ENCODE measurements around the gene FERMT1. TPM values are rescaled to one million over a fixed set of nuclear protein-coding genes. Genes with fewer than 3 reads are reported as not detected.

FERMT1 gene
- total RNA-seq, 1 donor from 2014 or later, result 1.3 TPM

DNA sequence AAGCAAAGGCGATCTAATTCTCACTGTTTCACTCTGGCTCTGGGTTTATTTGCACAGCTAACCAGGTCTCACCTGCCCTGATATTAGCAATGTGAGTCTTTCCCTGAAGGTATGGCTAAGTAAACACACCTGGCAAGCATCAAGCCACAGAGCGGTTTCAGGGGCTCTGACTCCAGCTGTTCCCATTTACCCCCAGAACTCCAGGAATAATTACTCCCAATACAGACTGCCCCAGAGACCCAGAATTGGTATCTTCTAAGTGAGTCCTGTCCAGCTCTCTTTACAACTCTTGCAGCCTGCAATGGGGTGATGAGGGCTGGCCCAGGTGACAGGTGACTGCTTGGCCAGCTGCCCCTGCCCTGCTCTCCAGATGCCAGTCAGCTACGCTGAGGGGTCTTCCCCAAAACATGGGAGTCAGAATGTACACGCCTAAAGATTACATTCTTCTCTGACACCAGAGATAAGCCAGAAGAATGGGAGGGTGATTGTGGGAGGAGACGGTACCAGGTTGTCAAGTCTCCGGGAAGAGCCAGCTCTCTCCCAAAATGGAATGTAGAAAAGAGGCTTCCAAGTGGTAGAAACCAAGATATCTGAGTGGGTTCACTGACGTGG lies 64.0 kb downstream of the FERMT1 start:
- Mint-ChIP-seq H3K4me1 (no peaks in the 10 kb centered on the region), H3K36me3 (no peaks in the 10 kb centered on the region), H3K9me3 (no peaks in the 10 kb centered on the region), H3K27ac (no peak overlapping the region), H3K27me3 (ENCODE audit: insufficient read depth, low read depth) (peaks cover 14% of the 10 kb centered on the region), H3K4me3 (no peak overlapping the region)
- H4K20me1 ChIP-seq (ENCODE audit: low read depth), result no peaks in the 10 kb centered on the region
- TF ChIP-seq EZH2phosphoT487 (IDR thresholded peaks at IDR 0.05) (no peak), EZH2 (IDR thresholded peaks at IDR 0.05) (no peak)
- TF ChIP-seq, protein P1, sequence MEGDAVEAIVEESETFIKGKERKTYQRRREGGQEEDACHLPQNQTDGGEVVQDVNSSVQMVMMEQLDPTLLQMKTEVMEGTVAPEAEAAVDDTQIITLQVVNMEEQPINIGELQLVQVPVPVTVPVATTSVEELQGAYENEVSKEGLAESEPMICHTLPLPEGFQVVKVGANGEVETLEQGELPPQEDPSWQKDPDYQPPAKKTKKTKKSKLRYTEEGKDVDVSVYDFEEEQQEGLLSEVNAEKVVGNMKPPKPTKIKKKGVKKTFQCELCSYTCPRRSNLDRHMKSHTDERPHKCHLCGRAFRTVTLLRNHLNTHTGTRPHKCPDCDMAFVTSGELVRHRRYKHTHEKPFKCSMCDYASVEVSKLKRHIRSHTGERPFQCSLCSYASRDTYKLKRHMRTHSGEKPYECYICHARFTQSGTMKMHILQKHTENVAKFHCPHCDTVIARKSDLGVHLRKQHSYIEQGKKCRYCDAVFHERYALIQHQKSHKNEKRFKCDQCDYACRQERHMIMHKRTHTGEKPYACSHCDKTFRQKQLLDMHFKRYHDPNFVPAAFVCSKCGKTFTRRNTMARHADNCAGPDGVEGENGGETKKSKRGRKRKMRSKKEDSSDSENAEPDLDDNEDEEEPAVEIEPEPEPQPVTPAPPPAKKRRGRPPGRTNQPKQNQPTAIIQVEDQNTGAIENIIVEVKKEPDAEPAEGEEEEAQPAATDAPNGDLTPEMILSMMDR (IDR thresholded peaks at IDR 0.05), result no peak
- no peaks in the 10 kb centered on the region for H3K9me3 ChIP-seq (ENCODE audit: low read depth)
- no peaks in the 10 kb centered on the region for H3K79me2 ChIP-seq (ENCODE audit: low read depth)
- H3K36me3 ChIP-seq, result no peaks in the 10 kb centered on the region
- DNase-seq (ENCODE audit: low spot score), result no peak
- H3K4me2 ChIP-seq, result no peak overlapping the region
- peaks cover 5% of the 10 kb centered on the region for H3K4me1 ChIP-seq
- H3K27ac ChIP-seq, result no peak overlapping the region
- peaks cover 5% of the 10 kb centered on the region for H3F3A ChIP-seq (ENCODE audit: low read depth)
- H2AFZ ChIP-seq (replicated peaks), result no peak overlapping the region
- peaks cover 13% of the 10 kb centered on the region for H3K27me3 ChIP-seq
- no peak overlapping the region for H3K9ac ChIP-seq
- no peak overlapping the region for H3K4me3 ChIP-seq

DNA sequence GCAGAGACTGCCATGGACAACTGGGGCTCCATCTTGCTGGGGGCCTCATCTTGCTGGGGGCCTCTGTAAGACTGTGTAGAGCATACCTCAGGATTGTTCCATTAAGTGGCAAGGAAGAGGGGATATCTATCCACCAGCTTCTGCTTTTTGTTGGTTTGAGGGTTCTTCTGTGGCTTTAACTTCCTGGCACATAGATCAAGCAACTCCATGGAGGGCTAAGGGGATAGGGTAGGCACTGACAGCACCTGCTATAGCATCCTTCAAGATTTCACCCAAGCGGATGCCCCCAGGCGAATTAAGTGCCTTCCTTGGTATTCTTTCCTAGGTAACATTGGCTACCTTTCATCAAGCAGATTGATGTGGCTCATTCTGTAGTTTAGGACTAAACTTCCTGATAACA lies 65.1 kb downstream of the FERMT1 start:
- Histone ChIP-seq H3K4me1 (peaks cover 5% of the 10 kb centered on the region), H3K79me2 (ENCODE audit: low read depth) (no peaks in the 10 kb centered on the region), H3K27ac (no peak overlapping the region), H3K36me3 (no peaks in the 10 kb centered on the region), H4K20me1 (ENCODE audit: low read depth) (no peaks in the 10 kb centered on the region), H3F3A (ENCODE audit: low read depth) (peaks cover 5% of the 10 kb centered on the region), H3K9me3 (ENCODE audit: low read depth) (no peaks in the 10 kb centered on the region), H3K27me3 (peaks cover 24% of the 10 kb centered on the region), H3K9ac (no peak overlapping the region), H2AFZ (replicated peaks) (no peak overlapping the region), H3K4me2 (no peak overlapping the region), H3K4me3 (no peak overlapping the region)
- Mint-ChIP-seq H3K9me3 (no peaks in the 10 kb centered on the region), H3K27ac (no peak overlapping the region), H3K36me3 (no peaks in the 10 kb centered on the region), H3K27me3 (ENCODE audit: insufficient read depth, low read depth) (peaks cover 24% of the 10 kb centered on the region), H3K4me1 (peaks cover 5% of the 10 kb centered on the region), H3K4me3 (no peak overlapping the region)
- TF ChIP-seq, protein P1 (IDR thresholded peaks at IDR 0.05), result no peak
- TF ChIP-seq EZH2phosphoT487 (IDR thresholded peaks at IDR 0.05) (no peak), EZH2 (IDR thresholded peaks at IDR 0.05) (no peak)
- no peak for DNase-seq (ENCODE audit: low spot score)

DNA sequence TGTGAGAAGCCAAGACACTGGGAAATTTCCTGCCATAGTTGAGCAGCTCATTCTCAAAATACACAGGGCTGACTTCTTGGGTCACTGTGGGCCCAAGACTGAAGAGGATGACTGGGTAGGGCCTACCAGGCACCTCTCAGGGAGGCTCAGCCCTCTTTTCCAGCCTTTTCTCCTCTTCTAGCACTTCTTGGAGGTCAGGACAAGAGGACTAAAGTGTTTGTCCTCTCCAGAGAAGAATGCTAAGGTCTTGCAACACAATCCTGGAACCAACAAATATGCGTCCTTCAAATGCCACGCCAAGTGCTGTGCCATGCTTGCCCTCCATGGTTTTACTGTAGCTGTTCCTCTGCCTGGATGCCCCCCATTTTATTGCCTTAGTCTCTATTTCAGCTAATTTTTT lies 65.7 kb downstream of the FERMT1 start:
- TF ChIP-seq, protein P1 (IDR thresholded peaks at IDR 0.05), result no peak
- TF ChIP-seq EZH2 (IDR thresholded peaks at IDR 0.05) (no peak), EZH2phosphoT487 (IDR thresholded peaks at IDR 0.05) (no peak)
- Histone ChIP-seq H3K36me3 (no peaks in the 10 kb centered on the region), H3K4me2 (no peak overlapping the region), H3K79me2 (ENCODE audit: low read depth) (no peaks in the 10 kb centered on the region), H3F3A (ENCODE audit: low read depth) (peaks cover 5% of the 10 kb centered on the region), H3K9ac (no peak overlapping the region), H3K27ac (no peak overlapping the region), H2AFZ (replicated peaks) (no peak overlapping the region), H3K27me3 (peaks cover 29% of the 10 kb centered on the region), H3K4me1 (peaks cover 5% of the 10 kb centered on the region), H3K9me3 (ENCODE audit: low read depth) (no peaks in the 10 kb centered on the region), H4K20me1 (ENCODE audit: low read depth) (no peaks in the 10 kb centered on the region), H3K4me3 (no peak overlapping the region)
- peaks cover 25% of the 10 kb centered on the region for H3K27me3 Mint-ChIP-seq (ENCODE audit: insufficient read depth, low read depth)
- H3K4me3 Mint-ChIP-seq, result no peak overlapping the region
- peaks cover 5% of the 10 kb centered on the region for H3K4me1 Mint-ChIP-seq
- DNase-seq (ENCODE audit: low spot score), result no peak
- H3K9me3 Mint-ChIP-seq, result no peaks in the 10 kb centered on the region
- H3K36me3 Mint-ChIP-seq, result no peaks in the 10 kb centered on the region
- H3K27ac Mint-ChIP-seq, result no peak overlapping the region

Data from neural progenitor cell (in vitro differentiated cells).